WTC11 (cell line): ENCODE measurements around the gene XNDC1N. TPM values are rescaled to one million over a fixed set of nuclear protein-coding genes. Genes with fewer than 3 reads are reported as not detected.

Experiments used
- ATAC-seq: fragments of 200-7000 bp; cut with Tn5 transposase; 2 replicates; pipeline ENCODE4 v1.10.0; 2021; ENCODE audit warnings: mild to moderate bottlenecking, moderate library complexity
- CTCF ChIA-PET: fragments of 300-600 bp; sonication (Branson Sonifier 250); formaldehyde crosslinking; loops from one replicate; lab custom pipeline; 2021; ENCODE audit warnings: antibody characterized with exemption; lab: Charles Lee
- POLR2A ChIA-PET: fragments of 350-600 bp; sonication (Branson Sonifier 250); formaldehyde crosslinking; loops from one replicate; lab custom pipeline; 2021; ENCODE audit warnings: antibody characterized with exemption; lab: Charles Lee
- DNase-seq: peaks from one replicate; pipeline ENCODE4 v3.0.0; 2021; ENCODE audit warnings: low spot score
- H3K27ac Mint-ChIP-seq: 2 replicates; pipeline ENCODE4 v1.8.0; 2021; ENCODE audit warnings: mixed read lengths
- H3K27me3 Mint-ChIP-seq: 2 replicates; pipeline ENCODE4 v1.8.0; 2021; ENCODE audit warnings: low read depth, mild to moderate bottlenecking, moderate library complexity, mixed read lengths
- H3K36me3 Mint-ChIP-seq: 2 replicates; pipeline ENCODE4 v1.8.0; 2021; ENCODE audit warnings: mixed read lengths
- H3K4me1 Mint-ChIP-seq: 2 replicates; pipeline ENCODE4 v1.8.0; 2022; ENCODE audit warnings: mixed read lengths
- H3K4me3 Mint-ChIP-seq: 2 replicates; pipeline ENCODE4 v1.8.0; 2021; ENCODE audit warnings: mild to moderate bottlenecking, moderate library complexity, mixed read lengths
- H3K9me3 Mint-ChIP-seq: 2 replicates; pipeline ENCODE4 v1.8.0; 2021; ENCODE audit warnings: mixed read lengths
- ARID4B ChIP-seq: sonication (generic); formaldehyde crosslinking; IDR thresholded peaks from 2 replicates; pipeline ENCODE4 v1.8.0; 2023; ENCODE audit warnings: missing genetic modification reagents, mild to moderate bottlenecking, borderline replicate concordance
- ATF1 ChIP-seq: sonication (generic); formaldehyde crosslinking; IDR thresholded peaks from 2 replicates; pipeline ENCODE4 v1.8.1; 2023; ENCODE audit warnings: mild to moderate bottlenecking, moderate library complexity, missing genetic modification reagents
- ELF4 ChIP-seq: sonication (generic); formaldehyde crosslinking; IDR thresholded peaks from 2 replicates; pipeline ENCODE4 v1.8.1; 2022; ENCODE audit warnings: low read depth, mild to moderate bottlenecking, moderate library complexity, missing genetic modification reagents
- EMX1 ChIP-seq: fragments of 250-450 bp; sonication (Bioruptor Pico); IDR thresholded peaks from 2 replicates; pipeline ENCODE4 v1.8.0; 2021; ENCODE audit warnings: mild to moderate bottlenecking
- GABPB1 ChIP-seq: sonication (generic); formaldehyde crosslinking; IDR thresholded peaks from 2 replicates; pipeline ENCODE4 v1.8.1; 2023; ENCODE audit warnings: mild to moderate bottlenecking, missing genetic modification reagents
- PRDM15 ChIP-seq: sonication (generic); formaldehyde crosslinking; IDR thresholded peaks from 2 replicates; pipeline ENCODE4 v1.8.0; 2022; ENCODE audit warnings: missing genetic modification reagents
- SMAD4 ChIP-seq: sonication (generic); formaldehyde crosslinking; IDR thresholded peaks from 2 replicates; pipeline ENCODE4 v1.8.0; 2022; ENCODE audit warnings: mild to moderate bottlenecking, missing genetic modification reagents
- TCF7 ChIP-seq: sonication (generic); formaldehyde crosslinking; IDR thresholded peaks from 2 replicates; pipeline ENCODE4 v1.8.0; 2022; ENCODE audit warnings: mild to moderate bottlenecking, low read depth, missing genetic modification reagents, moderate library complexity
- TP53 ChIP-seq: sonication (generic); formaldehyde crosslinking; IDR thresholded peaks from 2 replicates; pipeline ENCODE4 v1.8.1; 2023; ENCODE audit warnings: mild to moderate bottlenecking, missing genetic modification reagents
- ZNF396 ChIP-seq: fragments of 250-450 bp; sonication (Bioruptor Pico); IDR thresholded peaks from 2 replicates; pipeline ENCODE4 v1.8.0; 2021; ENCODE audit warnings: mild to moderate bottlenecking, moderate library complexity, borderline replicate concordance
- total RNA-seq: library from RNA; stranded (reverse); gene quantifications from 3 replicates; pipeline ENCODE4 v1.2.3, GENCODE V29; 2021
- TF ChIP-seq, protein P1 (sequence below): sonication (generic); formaldehyde crosslinking; IDR thresholded peaks from 2 replicates; pipeline ENCODE4 v1.8.1; 2023; ENCODE audit warnings: mild to moderate bottlenecking, moderate library complexity, missing genetic modification reagents
- TF ChIP-seq, protein P2 (sequence below): sonication (generic); formaldehyde crosslinking; IDR thresholded peaks from 2 replicates; pipeline ENCODE4 v1.8.0; 2023; ENCODE audit warnings: missing genetic modification reagents
- TF ChIP-seq, protein P3 (sequence below): sonication (generic); formaldehyde crosslinking; IDR thresholded peaks from 2 replicates; pipeline ENCODE4 v1.8.1; 2022; ENCODE audit warnings: missing genetic modification reagents, borderline replicate concordance

Gene XNDC1N
- total RNA-seq, 1 experiment from 2014 or later, result 10.6 TPM

- TF ChIP-seq, protein P1, sequence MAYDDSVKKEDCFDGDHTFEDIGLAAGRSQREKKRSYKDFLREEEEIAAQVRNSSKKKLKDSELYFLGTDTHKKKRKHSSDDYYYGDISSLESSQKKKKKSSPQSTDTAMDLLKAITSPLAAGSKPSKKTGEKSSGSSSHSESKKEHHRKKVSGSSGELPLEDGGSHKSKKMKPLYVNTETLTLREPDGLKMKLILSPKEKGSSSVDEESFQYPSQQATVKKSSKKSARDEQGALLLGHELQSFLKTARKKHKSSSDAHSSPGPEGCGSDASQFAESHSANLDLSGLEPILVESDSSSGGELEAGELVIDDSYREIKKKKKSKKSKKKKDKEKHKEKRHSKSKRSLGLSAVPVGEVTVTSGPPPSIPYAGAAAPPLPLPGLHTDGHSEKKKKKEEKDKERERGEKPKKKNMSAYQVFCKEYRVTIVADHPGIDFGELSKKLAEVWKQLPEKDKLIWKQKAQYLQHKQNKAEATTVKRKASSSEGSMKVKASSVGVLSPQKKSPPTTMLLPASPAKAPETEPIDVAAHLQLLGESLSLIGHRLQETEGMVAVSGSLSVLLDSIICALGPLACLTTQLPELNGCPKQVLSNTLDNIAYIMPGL (CRISPR knock-in tag), result no peak
- TF ChIP-seq, protein P2, sequence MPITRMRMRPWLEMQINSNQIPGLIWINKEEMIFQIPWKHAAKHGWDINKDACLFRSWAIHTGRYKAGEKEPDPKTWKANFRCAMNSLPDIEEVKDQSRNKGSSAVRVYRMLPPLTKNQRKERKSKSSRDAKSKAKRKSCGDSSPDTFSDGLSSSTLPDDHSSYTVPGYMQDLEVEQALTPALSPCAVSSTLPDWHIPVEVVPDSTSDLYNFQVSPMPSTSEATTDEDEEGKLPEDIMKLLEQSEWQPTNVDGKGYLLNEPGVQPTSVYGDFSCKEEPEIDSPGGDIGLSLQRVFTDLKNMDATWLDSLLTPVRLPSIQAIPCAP (CRISPR knock-in tag), result peak; percentile 51; the same call in 1 of the 2 replicates
- TF ChIP-seq TP53 (CRISPR knock-in tag), result no peak
- TF ChIP-seq ARID4B (CRISPR knock-in tag), result 0 out of 2 replicates have a peak, but pooled peaks have one; percentile 38
- TF ChIP-seq PRDM15 (CRISPR knock-in tag), result no peak
Observed at GRCh38 chr11:71928737-71929443, 496 bp upstream of the XNDC1N start, which contains the start of gene RNF121 (continued).

GRCh38 chr11:71917646-71918140 lies 10.7 kb downstream of the XNDC1N start:
- no peaks in the 10 kb centered on the region for H3K9me3 Mint-ChIP-seq
- no peaks in the 10 kb centered on the region for H3K27me3 Mint-ChIP-seq
- ATAC-seq, result no peak
- POLR2A ChIA-PET, result no interaction called here
- H3K27ac Mint-ChIP-seq, result no peak overlapping the region
- CTCF ChIA-PET, result no interaction called here
- no peak for DNase-seq
- no peak overlapping the region for H3K4me3 Mint-ChIP-seq
- H3K4me1 Mint-ChIP-seq, result no peaks in the 10 kb centered on the region
- peaks cover 37% of the 10 kb centered on the region for H3K36me3 Mint-ChIP-seq
- TF ChIP-seq EMX1 (CRISPR knock-in tag) (no peak), ATF1 (CRISPR knock-in tag) (no peak), ZNF396 (no peak), GABPB1 (CRISPR knock-in tag) (no peak), ELF4 (CRISPR knock-in tag) (no peak), SMAD4 (CRISPR knock-in tag) (no peak), TCF7 (CRISPR knock-in tag) (no peak)
- TF ChIP-seq, protein P3, sequence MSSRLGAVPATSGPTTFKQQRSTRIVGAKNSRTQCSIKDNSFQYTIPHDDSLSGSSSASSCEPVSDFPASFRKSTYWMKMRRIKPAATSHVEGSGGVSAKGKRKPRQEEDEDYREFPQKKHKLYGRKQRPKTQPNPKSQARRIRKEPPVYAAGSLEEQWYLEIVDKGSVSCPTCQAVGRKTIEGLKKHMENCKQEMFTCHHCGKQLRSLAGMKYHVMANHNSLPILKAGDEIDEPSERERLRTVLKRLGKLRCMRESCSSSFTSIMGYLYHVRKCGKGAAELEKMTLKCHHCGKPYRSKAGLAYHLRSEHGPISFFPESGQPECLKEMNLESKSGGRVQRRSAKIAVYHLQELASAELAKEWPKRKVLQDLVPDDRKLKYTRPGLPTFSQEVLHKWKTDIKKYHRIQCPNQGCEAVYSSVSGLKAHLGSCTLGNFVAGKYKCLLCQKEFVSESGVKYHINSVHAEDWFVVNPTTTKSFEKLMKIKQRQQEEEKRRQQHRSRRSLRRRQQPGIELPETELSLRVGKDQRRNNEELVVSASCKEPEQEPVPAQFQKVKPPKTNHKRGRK (CRISPR knock-in tag), result no peak
